ENCODE measurements around the gene KCNH1.

- no peak for TF ChIP-seq REST (IDR thresholded peaks at IDR 0.05; ENCODE audit: low read depth)
- no peak for TF ChIP-seq EP300 (IDR thresholded peaks at IDR 0.05; ENCODE audit: borderline replicate concordance)
- no peak for TF ChIP-seq RAD21 (IDR thresholded peaks at IDR 0.05; ENCODE audit: low read depth)
- TF ChIP-seq MAX (IDR thresholded peaks at IDR 0.05): no peak
- TF ChIP-seq EGR1 (IDR thresholded peaks at IDR 0.05): no peak
- TF ChIP-seq TAF1 (IDR thresholded peaks at IDR 0.05; ENCODE audit: low read depth): no peak
- TF ChIP-seq YY1 (IDR thresholded peaks at IDR 0.05; ENCODE audit: low read depth): no peak
- no peak for TF ChIP-seq CREB1 (IDR thresholded peaks at IDR 0.05; ENCODE audit: low read depth)
- no peak for TF ChIP-seq NFIC (IDR thresholded peaks at IDR 0.05)
- no peak for TF ChIP-seq CEBPB (IDR thresholded peaks at IDR 0.05)
- no peak for TF ChIP-seq TCF12 (IDR thresholded peaks at IDR 0.05; ENCODE audit: low read depth)
- no peak for TF ChIP-seq FOXM1 (IDR thresholded peaks at IDR 0.05; ENCODE audit: borderline replicate concordance, low read depth)
- TF ChIP-seq TEAD4 (IDR thresholded peaks at IDR 0.05): no peak
- TF ChIP-seq ZBTB7A (IDR thresholded peaks at IDR 0.05; ENCODE audit: low read depth): no peak
These were observed 487.7 kb downstream of the KCNH1 start for GRCh38 chr1:210646258-210646616.
